Measurements from ENCODE around the gene AGTRAP.

DNA sequence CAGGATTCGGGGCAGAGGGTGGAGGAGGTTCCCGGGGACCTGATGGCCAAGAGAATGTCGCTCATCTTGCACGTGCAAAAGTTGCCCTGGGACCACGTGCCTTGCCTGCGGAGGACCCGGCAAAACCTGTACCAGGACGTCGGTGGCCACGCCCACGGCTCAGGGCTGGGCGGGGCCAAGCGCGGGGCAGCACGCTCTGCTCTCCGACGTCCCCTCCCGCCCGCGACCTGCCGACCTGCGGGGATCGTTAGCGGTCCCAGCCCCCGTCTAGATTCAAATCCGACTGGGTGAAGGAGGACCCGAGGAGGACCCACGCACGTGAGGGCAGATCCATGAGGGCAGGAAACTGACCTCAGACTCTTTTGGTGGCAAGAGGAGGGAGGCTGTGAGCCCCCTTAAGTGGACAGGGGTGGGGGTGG, 26.1 kb downstream of the AGTRAP start, which contains the start of gene C1orf167:
- TF ChIP-seq POLR2AphosphoS5 (IDR thresholded peaks at IDR 0.05; ENCODE audit: borderline replicate concordance, low read depth, low read length) (no peak), FOXP2 (optimal IDR thresholded peaks at IDR 0.05; ENCODE audit: control extremely low read depth, extremely low read length, insufficient read depth) (no peak)
